HepG2 (cell line): Measurements from ENCODE around the gene ZNF217.
"Not testable (repeated sequence)": the region's sequence is repeated elsewhere in the genome, so short reads cannot be mapped to it uniquely, and the experiment has no call there.

Experiments
- CCDC6 ChIP-seq: sonication (generic); formaldehyde crosslinking; IDR thresholded peaks from 2 replicates; pipeline ENCODE4 v1.8.1; 2022; ENCODE audit warnings: mild to moderate bottlenecking, missing genetic modification reagents, moderate library complexity
- HIVEP1 ChIP-seq: sonication (generic); formaldehyde crosslinking; IDR thresholded peaks from 2 replicates; pipeline ENCODE4 v1.4.0; 2020; ENCODE audit warnings: mild to moderate bottlenecking, missing genetic modification reagents
- RFX5 ChIP-seq: IDR thresholded peaks from 2 replicates; pipeline ENCODE4 v1.6.1; 2011; ENCODE audit warnings: low read depth, low read length, improper control_type of control experiment
- SMAD1 ChIP-seq: sonication (generic); formaldehyde crosslinking; IDR thresholded peaks from 2 replicates; pipeline ENCODE4 v1.4.0; 2020; ENCODE audit warnings: missing genetic modification reagents, low read depth, mild to moderate bottlenecking, borderline replicate concordance
- ZNF143 ChIP-seq: sonication (generic); formaldehyde crosslinking; IDR thresholded peaks from 2 replicates; pipeline ENCODE4 v1.4.0; 2020; ENCODE audit warnings: missing genetic modification reagents
- ZNF253 ChIP-seq: sonication (generic); formaldehyde crosslinking; IDR thresholded peaks from 2 replicates; pipeline ENCODE4 v1.8.0; 2022; ENCODE audit warnings: mild to moderate bottlenecking, missing genetic modification reagents, borderline replicate concordance
- ZNF354B ChIP-seq: sonication (generic); formaldehyde crosslinking; IDR thresholded peaks from 2 replicates; pipeline ENCODE4 v1.8.0; 2022; ENCODE audit warnings: mild to moderate bottlenecking, missing genetic modification reagents
- TF ChIP-seq, protein P1 (sequence below): sonication (generic); formaldehyde crosslinking; IDR thresholded peaks from 2 replicates; pipeline ENCODE4 v1.5.0; 2020; ENCODE audit warnings: mild to moderate bottlenecking, missing genetic modification reagents, moderate library complexity
- TF ChIP-seq, protein P2 (sequence below): IDR thresholded peaks from 2 replicates; pipeline ENCODE4 v1.6.1; 2016; ENCODE audit warnings: control low read depth
- TF ChIP-seq, protein P3 (sequence below): sonication (generic); formaldehyde crosslinking; IDR thresholded peaks from 2 replicates; pipeline ENCODE4 v1.4.0; 2020; ENCODE audit warnings: missing genetic modification reagents
- TF ChIP-seq, protein P4 (sequence below): sonication (generic); formaldehyde crosslinking; IDR thresholded peaks from 2 replicates; pipeline ENCODE4 v1.4.0; 2020; ENCODE audit warnings: mild to moderate bottlenecking, missing genetic modification reagents
- TF ChIP-seq, protein P5 (sequence below): sonication (generic); formaldehyde crosslinking; IDR thresholded peaks from one replicate; pipeline ENCODE4 v1.5.1; 2020; ENCODE audit warnings: mild to moderate bottlenecking, missing genetic modification reagents; ENCODE audit errors: not compliant biosample characterization

DNA sequence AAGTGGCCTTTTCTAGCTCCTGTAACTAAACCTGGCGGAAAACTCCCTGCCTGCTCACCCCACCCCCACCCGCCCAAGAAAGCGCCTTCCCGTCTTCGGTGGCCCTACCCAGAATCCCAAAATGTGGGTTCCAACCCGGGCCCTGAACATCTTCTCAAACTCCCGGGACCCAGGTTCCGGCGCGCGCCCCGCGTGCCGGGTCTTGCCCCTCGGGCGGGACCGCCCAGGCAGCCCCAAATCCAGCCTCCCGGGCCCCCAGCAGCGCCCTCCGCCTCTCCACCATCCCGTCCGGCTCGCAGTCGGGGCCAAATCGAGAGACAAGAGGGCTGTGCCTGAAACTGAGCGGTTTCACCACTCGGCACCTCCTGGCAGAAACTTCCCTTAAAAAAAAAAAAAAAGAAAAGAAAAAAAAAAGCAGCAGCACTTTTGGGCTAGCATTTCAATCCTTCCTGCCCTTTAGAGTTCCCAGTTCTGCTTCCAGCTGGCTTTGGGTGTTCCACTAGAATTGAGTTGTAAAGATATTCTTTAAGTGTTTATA is 1.1 kb downstream of the ZNF217 start:
- TF ChIP-seq ZNF253 (CRISPR knock-in tag); CCDC6; HIVEP1 (CRISPR knock-in tag); ZNF354B; ZNF143 (CRISPR knock-in tag); SMAD1; RFX5: not testable (repeated sequence)
- TF ChIP-seq, protein P1, sequence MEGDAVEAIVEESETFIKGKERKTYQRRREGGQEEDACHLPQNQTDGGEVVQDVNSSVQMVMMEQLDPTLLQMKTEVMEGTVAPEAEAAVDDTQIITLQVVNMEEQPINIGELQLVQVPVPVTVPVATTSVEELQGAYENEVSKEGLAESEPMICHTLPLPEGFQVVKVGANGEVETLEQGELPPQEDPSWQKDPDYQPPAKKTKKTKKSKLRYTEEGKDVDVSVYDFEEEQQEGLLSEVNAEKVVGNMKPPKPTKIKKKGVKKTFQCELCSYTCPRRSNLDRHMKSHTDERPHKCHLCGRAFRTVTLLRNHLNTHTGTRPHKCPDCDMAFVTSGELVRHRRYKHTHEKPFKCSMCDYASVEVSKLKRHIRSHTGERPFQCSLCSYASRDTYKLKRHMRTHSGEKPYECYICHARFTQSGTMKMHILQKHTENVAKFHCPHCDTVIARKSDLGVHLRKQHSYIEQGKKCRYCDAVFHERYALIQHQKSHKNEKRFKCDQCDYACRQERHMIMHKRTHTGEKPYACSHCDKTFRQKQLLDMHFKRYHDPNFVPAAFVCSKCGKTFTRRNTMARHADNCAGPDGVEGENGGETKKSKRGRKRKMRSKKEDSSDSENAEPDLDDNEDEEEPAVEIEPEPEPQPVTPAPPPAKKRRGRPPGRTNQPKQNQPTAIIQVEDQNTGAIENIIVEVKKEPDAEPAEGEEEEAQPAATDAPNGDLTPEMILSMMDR: not testable (repeated sequence)
- TF ChIP-seq, protein P2, sequence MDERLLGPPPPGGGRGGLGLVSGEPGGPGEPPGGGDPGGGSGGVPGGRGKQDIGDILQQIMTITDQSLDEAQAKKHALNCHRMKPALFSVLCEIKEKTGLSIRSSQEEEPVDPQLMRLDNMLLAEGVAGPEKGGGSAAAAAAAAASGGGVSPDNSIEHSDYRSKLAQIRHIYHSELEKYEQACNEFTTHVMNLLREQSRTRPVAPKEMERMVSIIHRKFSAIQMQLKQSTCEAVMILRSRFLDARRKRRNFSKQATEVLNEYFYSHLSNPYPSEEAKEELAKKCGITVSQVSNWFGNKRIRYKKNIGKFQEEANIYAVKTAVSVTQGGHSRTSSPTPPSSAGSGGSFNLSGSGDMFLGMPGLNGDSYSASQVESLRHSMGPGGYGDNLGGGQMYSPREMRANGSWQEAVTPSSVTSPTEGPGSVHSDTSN (CRISPR knock-in tag): not testable (repeated sequence)
- TF ChIP-seq, protein P3, sequence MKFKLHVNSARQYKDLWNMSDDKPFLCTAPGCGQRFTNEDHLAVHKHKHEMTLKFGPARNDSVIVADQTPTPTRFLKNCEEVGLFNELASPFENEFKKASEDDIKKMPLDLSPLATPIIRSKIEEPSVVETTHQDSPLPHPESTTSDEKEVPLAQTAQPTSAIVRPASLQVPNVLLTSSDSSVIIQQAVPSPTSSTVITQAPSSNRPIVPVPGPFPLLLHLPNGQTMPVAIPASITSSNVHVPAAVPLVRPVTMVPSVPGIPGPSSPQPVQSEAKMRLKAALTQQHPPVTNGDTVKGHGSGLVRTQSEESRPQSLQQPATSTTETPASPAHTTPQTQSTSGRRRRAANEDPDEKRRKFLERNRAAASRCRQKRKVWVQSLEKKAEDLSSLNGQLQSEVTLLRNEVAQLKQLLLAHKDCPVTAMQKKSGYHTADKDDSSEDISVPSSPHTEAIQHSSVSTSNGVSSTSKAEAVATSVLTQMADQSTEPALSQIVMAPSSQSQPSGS (CRISPR knock-in tag): not testable (repeated sequence)
- TF ChIP-seq, protein P4, sequence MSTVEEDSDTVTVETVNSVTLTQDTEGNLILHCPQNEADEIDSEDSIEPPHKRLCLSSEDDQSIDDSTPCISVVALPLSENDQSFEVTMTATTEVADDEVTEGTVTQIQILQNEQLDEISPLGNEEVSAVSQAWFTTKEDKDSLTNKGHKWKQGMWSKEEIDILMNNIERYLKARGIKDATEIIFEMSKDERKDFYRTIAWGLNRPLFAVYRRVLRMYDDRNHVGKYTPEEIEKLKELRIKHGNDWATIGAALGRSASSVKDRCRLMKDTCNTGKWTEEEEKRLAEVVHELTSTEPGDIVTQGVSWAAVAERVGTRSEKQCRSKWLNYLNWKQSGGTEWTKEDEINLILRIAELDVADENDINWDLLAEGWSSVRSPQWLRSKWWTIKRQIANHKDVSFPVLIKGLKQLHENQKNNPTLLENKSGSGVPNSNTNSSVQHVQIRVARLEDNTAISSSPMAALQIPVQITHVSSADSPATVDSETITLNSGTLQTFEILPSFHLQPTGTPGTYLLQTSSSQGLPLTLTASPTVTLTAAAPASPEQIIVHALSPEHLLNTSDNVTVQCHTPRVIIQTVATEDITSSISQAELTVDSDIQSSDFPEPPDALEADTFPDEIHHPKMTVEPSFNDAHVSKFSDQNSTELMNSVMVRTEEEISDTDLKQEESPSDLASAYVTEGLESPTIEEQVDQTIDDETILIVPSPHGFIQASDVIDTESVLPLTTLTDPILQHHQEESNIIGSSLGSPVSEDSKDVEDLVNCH (CRISPR knock-in tag): not testable (repeated sequence)
- TF ChIP-seq, protein P5, sequence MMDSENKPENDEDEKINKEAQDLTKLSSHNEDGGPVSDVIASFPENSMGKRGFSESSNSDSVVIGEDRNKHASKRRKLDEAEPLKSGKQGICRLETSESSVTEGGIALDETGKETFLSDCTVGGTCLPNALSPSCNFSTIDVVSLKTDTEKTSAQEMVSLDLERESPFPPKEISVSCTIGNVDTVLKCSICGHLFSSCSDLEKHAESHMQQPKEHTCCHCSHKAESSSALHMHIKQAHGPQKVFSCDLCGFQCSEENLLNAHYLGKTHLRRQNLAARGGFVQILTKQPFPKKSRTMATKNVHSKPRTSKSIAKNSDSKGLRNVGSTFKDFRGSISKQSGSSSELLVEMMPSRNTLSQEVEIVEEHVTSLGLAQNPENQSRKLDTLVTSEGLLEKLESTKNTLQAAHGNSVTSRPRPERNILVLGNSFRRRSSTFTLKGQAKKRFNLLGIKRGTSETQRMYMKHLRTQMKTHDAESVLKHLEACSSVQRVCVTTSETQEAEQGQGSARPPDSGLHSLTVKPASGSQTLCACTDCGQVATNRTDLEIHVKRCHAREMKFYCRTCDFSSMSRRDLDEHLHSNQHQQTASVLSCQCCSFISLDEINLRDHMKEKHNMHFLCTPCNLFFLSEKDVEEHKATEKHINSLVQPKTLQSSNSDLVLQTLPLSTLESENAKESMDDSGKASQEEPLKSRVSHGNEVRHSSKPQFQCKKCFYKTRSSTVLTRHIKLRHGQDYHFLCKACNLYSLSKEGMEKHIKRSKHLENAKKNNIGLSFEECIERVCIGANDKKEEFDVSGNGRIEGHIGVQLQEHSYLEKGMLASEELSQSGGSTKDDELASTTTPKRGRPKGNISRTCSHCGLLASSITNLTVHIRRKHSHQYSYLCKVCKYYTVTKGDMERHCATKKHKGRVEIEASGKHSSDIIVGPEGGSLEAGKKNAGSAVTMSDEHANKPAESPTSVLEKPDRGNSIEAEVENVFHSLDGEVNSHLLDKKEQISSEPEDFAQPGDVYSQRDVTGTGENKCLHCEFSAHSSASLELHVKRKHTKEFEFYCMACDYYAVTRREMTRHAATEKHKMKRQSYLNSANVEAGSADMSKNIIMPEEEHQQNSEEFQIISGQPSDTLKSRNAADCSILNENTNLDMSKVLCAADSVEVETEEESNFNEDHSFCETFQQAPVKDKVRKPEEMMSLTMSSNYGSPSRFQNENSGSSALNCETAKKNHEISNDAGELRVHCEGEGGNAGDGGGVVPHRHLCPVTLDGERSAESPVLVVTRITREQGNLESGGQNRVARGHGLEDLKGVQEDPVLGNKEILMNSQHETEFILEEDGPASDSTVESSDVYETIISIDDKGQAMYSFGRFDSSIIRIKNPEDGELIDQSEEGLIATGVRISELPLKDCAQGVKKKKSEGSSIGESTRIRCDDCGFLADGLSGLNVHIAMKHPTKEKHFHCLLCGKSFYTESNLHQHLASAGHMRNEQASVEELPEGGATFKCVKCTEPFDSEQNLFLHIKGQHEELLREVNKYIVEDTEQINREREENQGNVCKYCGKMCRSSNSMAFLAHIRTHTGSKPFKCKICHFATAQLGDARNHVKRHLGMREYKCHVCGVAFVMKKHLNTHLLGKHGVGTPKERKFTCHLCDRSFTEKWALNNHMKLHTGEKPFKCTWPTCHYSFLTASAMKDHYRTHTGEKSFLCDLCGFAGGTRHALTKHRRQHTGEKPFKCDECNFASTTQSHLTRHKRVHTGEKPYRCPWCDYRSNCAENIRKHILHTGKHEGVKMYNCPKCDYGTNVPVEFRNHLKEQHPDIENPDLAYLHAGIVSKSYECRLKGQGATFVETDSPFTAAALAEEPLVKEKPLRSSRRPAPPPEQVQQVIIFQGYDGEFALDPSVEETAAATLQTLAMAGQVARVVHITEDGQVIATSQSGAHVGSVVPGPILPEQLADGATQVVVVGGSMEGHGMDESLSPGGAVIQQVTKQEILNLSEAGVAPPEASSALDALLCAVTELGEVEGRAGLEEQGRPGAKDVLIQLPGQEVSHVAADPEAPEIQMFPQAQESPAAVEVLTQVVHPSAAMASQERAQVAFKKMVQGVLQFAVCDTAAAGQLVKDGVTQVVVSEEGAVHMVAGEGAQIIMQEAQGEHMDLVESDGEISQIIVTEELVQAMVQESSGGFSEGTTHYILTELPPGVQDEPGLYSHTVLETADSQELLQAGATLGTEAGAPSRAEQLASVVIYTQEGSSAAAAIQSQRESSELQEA (CRISPR knock-in tag): not testable (repeated sequence)
